Measurements from ENCODE around the gene TMEM127. TPM values are rescaled to one million over a fixed set of nuclear protein-coding genes. Genes with fewer than 3 reads are reported as not detected.
"Not testable (repeated sequence)": the region's sequence is repeated elsewhere in the genome, so short reads cannot be mapped to it uniquely, and the experiment has no call there.

TMEM127 gene
- polyA plus RNA-seq, 2 donors, result 25.8 to 29.3 TPM

DNA sequence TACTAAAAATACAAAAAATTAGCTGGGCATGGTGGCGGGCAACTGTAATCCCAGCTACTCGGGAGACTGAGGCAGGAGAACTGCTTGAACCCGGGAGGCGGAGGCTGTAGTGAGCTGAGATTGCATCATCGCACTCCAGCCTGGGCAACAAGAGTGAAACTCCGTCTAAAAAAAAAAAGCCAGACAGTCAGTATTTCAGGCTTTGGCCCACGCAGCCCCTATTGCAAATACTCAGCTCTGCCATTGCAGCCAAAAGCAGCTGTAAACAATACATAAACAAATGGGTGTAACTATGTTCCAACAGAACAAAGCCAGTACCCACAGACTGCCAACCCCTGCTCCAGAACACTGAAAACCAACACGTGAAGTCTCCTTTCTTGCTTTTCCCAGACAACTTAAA, 28.5 kb upstream of the TMEM127 start:
- H3K4me1 ChIP-seq (ENCODE audit: control insufficient read depth in 2 of 2, insufficient read depth in 2 of 2, low read length in 1 of 2); H3K4me3 ChIP-seq (ENCODE audit: low read depth in 1 of 2, low read length in 2 of 2); H3K9me3 ChIP-seq (ENCODE audit: control insufficient read depth in 2 of 2, insufficient read depth in 1 of 2, low read depth in 1 of 2, low read length in 1 of 2); H3K27me3 ChIP-seq (ENCODE audit: control insufficient read depth in 1 of 2, insufficient read depth in 2 of 2, low read length in 2 of 2); H3K27ac ChIP-seq (ENCODE audit: low read depth in 2 of 2, low read length in 1 of 2): not testable (repeated sequence)
- H3K36me3 ChIP-seq (ENCODE audit: control insufficient read depth in 2 of 2, insufficient read depth in 2 of 2, low read length in 1 of 2), result peaks cover 58 to 61% of the 10 kb centered on the region in 2 donors
- 91 to 93% methylated on average over 8 of the region's 8 CpGs for WGBS, 2 donors

DNA sequence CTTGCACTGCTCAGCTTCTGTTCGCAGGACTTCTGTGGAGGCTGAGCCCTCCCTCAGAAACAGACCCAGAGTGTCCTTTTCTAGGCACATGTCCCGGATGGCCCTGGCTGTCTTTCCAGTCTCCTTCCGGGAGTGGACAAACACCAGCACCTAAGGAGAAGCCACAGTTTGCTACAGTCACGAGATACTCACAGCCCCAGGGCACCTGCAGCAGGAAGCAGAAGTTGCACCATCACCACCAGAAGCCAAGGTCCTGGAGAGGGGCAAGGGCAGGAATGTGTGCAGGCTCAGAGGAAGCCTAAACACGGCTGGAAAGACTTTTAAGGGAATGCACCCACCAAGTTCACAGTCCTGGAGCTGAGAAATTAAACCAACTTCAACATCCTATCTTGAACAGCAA, 26.0 kb upstream of the TMEM127 start:
- H3K27me3 ChIP-seq (ENCODE audit: control insufficient read depth in 1 of 2, insufficient read depth in 2 of 2, low read length in 2 of 2), result no peaks in the 10 kb centered on the region
- H3K27ac ChIP-seq (ENCODE audit: low read depth in 2 of 2, low read length in 1 of 2), result no peak overlapping the region
- WGBS, 2 donors, result 88 to 90% methylated on average over 5 of the region's 5 CpGs
- no peaks in the 10 kb centered on the region for H3K9me3 ChIP-seq (ENCODE audit: control insufficient read depth in 2 of 2, insufficient read depth in 1 of 2, low read depth in 1 of 2, low read length in 1 of 2)
- peaks cover 59 to 63% of the 10 kb centered on the region in 2 donors for H3K36me3 ChIP-seq (ENCODE audit: control insufficient read depth in 2 of 2, insufficient read depth in 2 of 2, low read length in 1 of 2)
- H3K4me1 ChIP-seq (ENCODE audit: control insufficient read depth in 2 of 2, insufficient read depth in 2 of 2, low read length in 1 of 2), result no peaks in the 10 kb centered on the region
- no peak overlapping the region for H3K4me3 ChIP-seq (ENCODE audit: low read depth in 1 of 2, low read length in 2 of 2)

DNA sequence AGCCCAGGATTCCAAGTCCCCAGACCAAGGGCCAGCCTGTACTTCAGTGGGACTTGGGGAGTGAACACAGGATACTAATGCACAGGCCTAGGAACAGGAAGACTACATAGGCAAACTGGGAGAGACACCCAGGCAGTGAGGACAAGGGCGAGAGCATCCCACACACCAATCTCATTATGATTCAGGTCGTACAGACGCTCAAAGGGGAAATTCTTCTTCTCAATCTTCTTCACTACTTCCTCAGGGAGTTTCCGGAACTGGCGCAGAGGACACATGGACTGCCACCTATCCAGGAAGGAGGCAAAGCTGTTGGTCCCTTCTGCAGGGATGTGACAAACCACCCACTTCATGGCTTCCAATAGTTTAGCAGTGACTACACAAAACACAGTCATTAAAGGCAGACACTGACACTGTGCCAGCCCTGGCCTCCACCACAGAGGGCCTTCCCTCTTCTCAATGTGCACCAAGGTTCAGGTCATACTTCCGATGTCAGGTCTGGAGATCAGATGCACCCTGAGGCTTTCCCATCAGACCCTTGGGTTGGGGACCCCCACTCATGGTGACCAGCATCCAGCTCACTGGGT, 21.6 kb upstream of the TMEM127 start:
- Histone ChIP-seq H3K27ac (ENCODE audit: low read depth in 2 of 2, low read length in 1 of 2) (no peak overlapping the region), H3K4me3 (ENCODE audit: low read depth in 1 of 2, low read length in 2 of 2) (no peak overlapping the region), H3K27me3 (ENCODE audit: control insufficient read depth in 1 of 2, insufficient read depth in 2 of 2, low read length in 2 of 2) (no peaks in the 10 kb centered on the region), H3K4me1 (ENCODE audit: control insufficient read depth in 2 of 2, insufficient read depth in 2 of 2, low read length in 1 of 2) (no peaks in the 10 kb centered on the region), H3K9me3 (ENCODE audit: control insufficient read depth in 2 of 2, insufficient read depth in 1 of 2, low read depth in 1 of 2, low read length in 1 of 2) (no peaks in the 10 kb centered on the region), H3K36me3 (ENCODE audit: control insufficient read depth in 2 of 2, insufficient read depth in 2 of 2, low read length in 1 of 2) (peaks cover 78 to 84% of the 10 kb centered on the region in 2 donors)
- 81 to 83% methylated on average over 6 of the region's 6 CpGs for WGBS, 2 donors

DNA sequence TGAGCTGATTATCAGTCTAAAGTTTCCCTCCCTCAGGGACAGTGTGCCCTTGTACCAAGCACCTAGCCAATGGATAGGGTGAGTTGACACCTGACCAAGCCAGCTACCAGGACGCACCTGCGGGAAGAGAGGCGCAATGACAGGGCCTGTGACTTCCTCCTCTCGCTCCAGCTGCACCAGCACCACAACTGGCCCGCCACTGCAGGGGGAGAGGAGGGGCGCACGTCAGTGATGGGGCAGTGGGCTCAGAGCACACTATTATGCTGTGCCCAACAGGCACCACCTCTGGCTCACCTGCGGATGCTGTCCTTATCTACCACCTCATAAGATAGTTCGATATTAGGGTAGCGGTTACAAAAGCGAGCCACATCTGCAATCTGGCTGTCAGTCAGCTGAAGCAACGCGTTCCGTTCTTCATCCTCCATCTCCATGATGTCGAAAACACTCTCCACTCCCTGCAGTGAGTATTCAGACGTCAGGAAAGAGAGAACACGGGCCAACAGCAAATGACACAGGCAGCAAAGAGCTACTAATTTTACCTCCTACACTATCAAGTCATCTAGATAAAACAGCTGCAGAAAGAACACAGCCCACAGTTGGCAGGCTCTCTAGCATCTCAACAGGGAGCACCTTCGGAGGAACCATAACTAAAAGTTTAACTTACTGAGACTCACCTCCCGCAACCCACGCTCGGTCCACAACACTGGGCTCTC, 11.1 kb upstream of the TMEM127 start:
- 94% methylated on average over 21 of the region's 21 CpGs for WGBS, 2 donors
- Histone ChIP-seq H3K27me3 (ENCODE audit: control insufficient read depth in 1 of 2, insufficient read depth in 2 of 2, low read length in 2 of 2) (no peaks in the 10 kb centered on the region), H3K4me3 (ENCODE audit: low read depth in 1 of 2, low read length in 2 of 2) (no peak overlapping the region), H3K4me1 (ENCODE audit: control insufficient read depth in 2 of 2, insufficient read depth in 2 of 2, low read length in 1 of 2) (peaks cover 0 to 3% of the 10 kb centered on the region in 2 donors), H3K9me3 (ENCODE audit: control insufficient read depth in 2 of 2, insufficient read depth in 1 of 2, low read depth in 1 of 2, low read length in 1 of 2) (no peaks in the 10 kb centered on the region), H3K27ac (ENCODE audit: low read depth in 2 of 2, low read length in 1 of 2) (no peak overlapping the region), H3K36me3 (ENCODE audit: control insufficient read depth in 2 of 2, insufficient read depth in 2 of 2, low read length in 1 of 2) (peaks cover 41 to 55% of the 10 kb centered on the region in 2 donors)

DNA sequence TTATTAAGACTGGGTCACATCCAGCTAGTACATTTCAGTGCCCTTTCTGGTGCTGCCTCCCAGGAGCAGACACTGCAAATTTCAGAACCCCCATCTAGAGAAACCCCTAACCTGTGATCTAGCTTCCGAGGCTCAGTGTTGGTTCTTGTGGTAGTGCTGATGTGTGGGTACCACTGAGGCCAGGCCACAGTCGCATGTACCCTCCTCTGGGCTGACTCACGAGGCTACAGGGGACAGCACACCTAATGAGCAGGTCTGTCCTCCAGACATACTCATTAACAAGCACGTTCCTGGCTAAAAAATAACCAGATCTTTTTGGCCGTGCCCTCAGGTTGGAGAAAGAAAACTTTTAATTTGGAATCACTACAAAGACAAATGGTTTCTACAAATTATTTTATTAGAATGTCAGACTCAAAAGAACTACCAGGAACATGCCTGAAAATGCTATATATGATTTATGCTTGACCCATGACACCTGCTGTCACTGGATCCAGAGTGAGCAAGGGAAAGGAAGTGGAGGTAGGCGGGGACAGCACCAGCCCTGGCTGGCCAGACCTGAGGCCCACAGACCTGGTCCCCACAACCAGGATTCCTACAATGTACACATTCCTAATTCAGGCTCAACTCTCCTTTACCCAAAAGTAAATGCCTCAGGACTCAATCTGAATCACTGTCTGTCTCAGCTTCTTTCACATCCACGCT, 8.7 kb upstream of the TMEM127 start:
- H3K27me3 ChIP-seq (ENCODE audit: control insufficient read depth in 1 of 2, insufficient read depth in 2 of 2, low read length in 2 of 2), result no peaks in the 10 kb centered on the region
- no peaks in the 10 kb centered on the region for H3K9me3 ChIP-seq (ENCODE audit: control insufficient read depth in 2 of 2, insufficient read depth in 1 of 2, low read depth in 1 of 2, low read length in 1 of 2)
- H3K4me3 ChIP-seq (ENCODE audit: low read depth in 1 of 2, low read length in 2 of 2), result no peak overlapping the region
- H3K27ac ChIP-seq (ENCODE audit: low read depth in 2 of 2, low read length in 1 of 2), result no peak overlapping the region
- H3K4me1 ChIP-seq (ENCODE audit: control insufficient read depth in 2 of 2, insufficient read depth in 2 of 2, low read length in 1 of 2), result peaks cover 0 to 3% of the 10 kb centered on the region in 2 donors
- peaks cover 35 to 47% of the 10 kb centered on the region in 2 donors for H3K36me3 ChIP-seq (ENCODE audit: control insufficient read depth in 2 of 2, insufficient read depth in 2 of 2, low read length in 1 of 2)
- WGBS, 2 donors, result 73 to 76% methylated on average over 7 of the region's 7 CpGs

DNA sequence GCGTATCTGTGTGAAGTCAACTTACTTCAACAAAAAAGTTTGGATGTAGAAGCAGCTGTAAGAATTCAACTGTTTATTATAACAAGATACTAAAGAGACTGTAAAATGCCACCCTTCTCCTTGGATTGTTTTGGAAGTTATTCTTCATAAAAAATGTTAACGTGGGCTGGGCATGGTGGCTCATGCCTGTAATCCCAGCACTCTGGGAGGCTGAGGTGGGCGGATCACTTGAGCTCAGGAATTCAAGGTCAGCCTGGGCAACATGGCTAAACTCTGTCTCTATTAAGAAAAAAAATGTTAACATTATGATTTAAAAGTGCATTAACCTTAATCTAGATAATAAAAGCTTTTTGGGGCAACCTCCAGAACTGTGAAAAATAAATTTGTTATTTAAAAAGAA, 8.0 kb upstream of the TMEM127 start:
- H3K36me3 ChIP-seq (ENCODE audit: control insufficient read depth in 2 of 2, insufficient read depth in 2 of 2, low read length in 1 of 2), result peaks cover 31 to 46% of the 10 kb centered on the region in 2 donors
- 64 to 71% methylated on average over 3 of the region's 3 CpGs for WGBS, 2 donors
- H3K27ac ChIP-seq (ENCODE audit: low read depth in 2 of 2, low read length in 1 of 2), result no peak overlapping the region
- no peaks in the 10 kb centered on the region for H3K9me3 ChIP-seq (ENCODE audit: control insufficient read depth in 2 of 2, insufficient read depth in 1 of 2, low read depth in 1 of 2, low read length in 1 of 2)
- no peaks in the 10 kb centered on the region for H3K27me3 ChIP-seq (ENCODE audit: control insufficient read depth in 1 of 2, insufficient read depth in 2 of 2, low read length in 2 of 2)
- peaks cover 0 to 3% of the 10 kb centered on the region in 2 donors for H3K4me1 ChIP-seq (ENCODE audit: control insufficient read depth in 2 of 2, insufficient read depth in 2 of 2, low read length in 1 of 2)
- no peak overlapping the region for H3K4me3 ChIP-seq (ENCODE audit: low read depth in 1 of 2, low read length in 2 of 2)

DNA sequence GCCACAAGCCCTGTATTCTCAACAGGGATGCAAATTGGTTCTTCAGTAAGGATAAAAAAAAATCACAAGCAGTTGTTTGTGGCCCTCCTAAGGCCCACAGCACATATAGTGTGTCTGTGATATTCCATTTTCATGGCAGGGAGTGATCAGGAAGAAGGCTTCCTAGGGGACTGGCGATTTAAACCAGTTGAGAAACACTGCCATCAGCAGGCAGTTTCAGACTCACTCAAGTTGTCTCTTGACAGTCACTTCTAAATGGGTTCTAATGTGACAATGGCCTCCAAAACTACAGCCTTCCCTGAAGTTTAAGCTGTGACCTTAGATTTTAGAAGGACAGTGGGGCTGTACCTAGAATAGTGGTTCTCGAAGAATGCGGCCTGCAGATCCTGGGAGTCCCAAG, 6.2 kb upstream of the TMEM127 start:
- Histone ChIP-seq H3K9me3 (ENCODE audit: control insufficient read depth in 2 of 2, insufficient read depth in 1 of 2, low read depth in 1 of 2, low read length in 1 of 2) (no peaks in the 10 kb centered on the region), H3K4me3 (ENCODE audit: low read depth in 1 of 2, low read length in 2 of 2) (no peak overlapping the region), H3K4me1 (ENCODE audit: control insufficient read depth in 2 of 2, insufficient read depth in 2 of 2, low read length in 1 of 2) (peaks cover 3 to 8% of the 10 kb centered on the region in 2 donors), H3K27me3 (ENCODE audit: control insufficient read depth in 1 of 2, insufficient read depth in 2 of 2, low read length in 2 of 2) (no peaks in the 10 kb centered on the region), H3K27ac (ENCODE audit: low read depth in 2 of 2, low read length in 1 of 2) (no peak overlapping the region), H3K36me3 (ENCODE audit: control insufficient read depth in 2 of 2, insufficient read depth in 2 of 2, low read length in 1 of 2) (peaks cover 22 to 32% of the 10 kb centered on the region in 2 donors)
- 88 to 92% methylated on average over 3 of the region's 3 CpGs for WGBS, 2 donors

GRCh38 chr2:96267159-96267971, 1.6 kb upstream of the TMEM127 start:
- Histone ChIP-seq H3K36me3 (ENCODE audit: control insufficient read depth in 2 of 2, insufficient read depth in 2 of 2, low read length in 1 of 2) (peaks cover 11 to 25% of the 10 kb centered on the region in 2 donors), H3K4me3 (ENCODE audit: low read depth in 1 of 2, low read length in 2 of 2) (peak overlapping the region in 1 of 2 donors; percentile 62), H3K9me3 (ENCODE audit: control insufficient read depth in 2 of 2, insufficient read depth in 1 of 2, low read depth in 1 of 2, low read length in 1 of 2) (no peaks in the 10 kb centered on the region), H3K27me3 (ENCODE audit: control insufficient read depth in 1 of 2, insufficient read depth in 2 of 2, low read length in 2 of 2) (no peaks in the 10 kb centered on the region), H3K27ac (ENCODE audit: low read depth in 2 of 2, low read length in 1 of 2) (no peak overlapping the region), H3K4me1 (ENCODE audit: control insufficient read depth in 2 of 2, insufficient read depth in 2 of 2, low read length in 1 of 2) (peaks cover 6 to 12% of the 10 kb centered on the region in 2 donors)
- WGBS, 2 donors, result 63 to 71% methylated on average over 12 of the region's 12 CpGs

GRCh38 chr2:96265349-96265839, 403 bp downstream of the TMEM127 start:
- Histone ChIP-seq H3K27me3 (ENCODE audit: control insufficient read depth in 1 of 2, insufficient read depth in 2 of 2, low read length in 2 of 2) (no peaks in the 10 kb centered on the region), H3K4me1 (ENCODE audit: control insufficient read depth in 2 of 2, insufficient read depth in 2 of 2, low read length in 1 of 2) (peaks cover 8 to 18% of the 10 kb centered on the region in 2 donors), H3K4me3 (ENCODE audit: low read depth in 1 of 2, low read length in 2 of 2) (peak overlapping the region; percentile 67 to 94), H3K9me3 (ENCODE audit: control insufficient read depth in 2 of 2, insufficient read depth in 1 of 2, low read depth in 1 of 2, low read length in 1 of 2) (no peaks in the 10 kb centered on the region), H3K36me3 (ENCODE audit: control insufficient read depth in 2 of 2, insufficient read depth in 2 of 2, low read length in 1 of 2) (peaks cover 11 to 18% of the 10 kb centered on the region in 2 donors), H3K27ac (ENCODE audit: low read depth in 2 of 2, low read length in 1 of 2) (peak overlapping the region; percentile 87 to 92)
- WGBS, 2 donors, result 0 to 1% methylated on average over 40 to 49 of the region's 49 CpGs

All from esophagus (tissue), 2 donors.